Activated B cell treated with CpG ODN at 0.5 μM for 24 hours (primary cell): Measurements from ENCODE around the gene JAZF1. TPM values are rescaled to one million over a fixed set of nuclear protein-coding genes. Genes with fewer than 3 reads are reported as not detected.
A peak's percentile ranks its signal among the peaks of the same experiment; 100 is the strongest.

Experiments
- ATAC-seq: fragments of 200-7000 bp; cut with Tn5 transposase; one replicate; pipeline ENCODE4 v1.10.0; 2021; ENCODE audit warnings: low read depth, mild to moderate bottlenecking, moderate library complexity
- CTCF ChIA-PET: fragments of 350-600 bp; sonication (Branson Sonifier 250); formaldehyde crosslinking; loops from one replicate; lab custom pipeline; 2021; ENCODE audit warnings: antibody characterized with exemption; lab: Charles Lee
- POLR2A ChIA-PET: fragments of 350-600 bp; sonication (Branson Sonifier 250); formaldehyde crosslinking; loops from one replicate; lab custom pipeline; 2021; ENCODE audit warnings: antibody characterized with exemption; lab: Charles Lee
- DNase-seq: peaks from one replicate; pipeline ENCODE4 v3.0.0; 2022
- H3K27ac Mint-ChIP-seq: one replicate; pipeline ENCODE4 v1.8.0; 2020; ENCODE audit warnings: mixed read lengths
- H3K27me3 Mint-ChIP-seq: one replicate; pipeline ENCODE4 v1.8.0; 2021; ENCODE audit warnings: mixed read lengths
- H3K36me3 Mint-ChIP-seq: one replicate; pipeline ENCODE4 v1.8.0; 2021; ENCODE audit warnings: low read depth, mixed read lengths
- H3K4me1 Mint-ChIP-seq: one replicate; pipeline ENCODE4 v1.8.0; 2021; ENCODE audit warnings: mixed read lengths
- H3K4me3 Mint-ChIP-seq: one replicate; pipeline ENCODE4 v1.8.0; 2020; ENCODE audit warnings: mild to moderate bottlenecking, mixed read lengths
- H3K9me3 Mint-ChIP-seq: one replicate; pipeline ENCODE4 v1.8.0; 2020; ENCODE audit warnings: mixed read lengths
- CTCF ChIP-seq: fragments of 200-600 bp; IDR thresholded peaks from one replicate; pipeline ENCODE4 v1.8.0; 2022; ENCODE audit warnings: antibody characterized with exemption, mild to moderate bottlenecking
- intact Hi-C: fragments of 100-400 bp; cut with micrococcal nuclease; formaldehyde crosslinking; loops from one replicate; pipeline ENCODE4 v1.15.1; 2024
- total RNA-seq: library from RNA; stranded (reverse); gene quantifications from 2 replicates; pipeline ENCODE4 v1.2.3, GENCODE V29; 2022

Gene JAZF1
- total RNA-seq, 1 donor from 2014 or later = 54.8 TPM

- peaks cover 95% of the 10 kb centered on the region for H3K4me1 Mint-ChIP-seq
Measured at GRCh38 chr7:28161331-28161730, 19.3 kb downstream of the JAZF1 start.

GRCh38 chr7:28160551-28160991, 20.0 kb downstream of the JAZF1 start:
- TF ChIP-seq CTCF = no peak
- H3K27ac Mint-ChIP-seq = peak overlapping the region; percentile 62
- ATAC-seq = no peak
- no peaks in the 10 kb centered on the region for H3K27me3 Mint-ChIP-seq
- no peak for DNase-seq
- CTCF ChIA-PET = no interaction called here
- no peaks in the 10 kb centered on the region for H3K9me3 Mint-ChIP-seq
- no peak overlapping the region for H3K4me3 Mint-ChIP-seq
- peaks cover 22% of the 10 kb centered on the region for H3K36me3 Mint-ChIP-seq
- intact Hi-C loops = no loop called here
- H3K4me1 Mint-ChIP-seq = peaks cover 97% of the 10 kb centered on the region
- POLR2A ChIA-PET = interaction anchor here (0.5 to 1.1 kb wide), 2 partner anchors 20 to 58 kb away, joined by 3 read pairs; partner anchors contain the start of gene JAZF1

More at GRCh38 chr7:28161331-28161730, 19.3 kb downstream of the JAZF1 start:
- Mint-ChIP-seq H3K4me3 (no peak overlapping the region), H3K27ac (peak overlapping the region; percentile 50), H3K27me3 (no peaks in the 10 kb centered on the region), H3K36me3 (peaks cover 22% of the 10 kb centered on the region), H3K9me3 (no peaks in the 10 kb centered on the region)
- ChIA-PET POLR2A (interaction anchor here (1.1 kb wide), 1 partner anchor 20 kb away, joined by 3 read pairs; the partner anchor contains the start of gene JAZF1), CTCF (no interaction called here)
- DNase-seq (no peak), ATAC-seq (peak; percentile 11)
- intact Hi-C loops = no loop called here
- TF ChIP-seq CTCF = no peak

GRCh38 chr7:28157831-28158416, 22.7 kb downstream of the JAZF1 start:
- H3K36me3 Mint-ChIP-seq = peaks cover 22% of the 10 kb centered on the region

GRCh38 chr7:28157076-28157745, 23.4 kb downstream of the JAZF1 start:
- no peaks in the 10 kb centered on the region for H3K9me3 Mint-ChIP-seq
- H3K27ac Mint-ChIP-seq = peak overlapping the region; percentile 94
- no peak for DNase-seq
- CTCF ChIA-PET = interaction anchor here (1.0 kb wide), 1 partner anchor 60 kb away, joined by 4 read pairs; no protein-coding TSS in a partner anchor
- no peaks in the 10 kb centered on the region for H3K27me3 Mint-ChIP-seq
- no peak for TF ChIP-seq CTCF
- H3K4me1 Mint-ChIP-seq = peaks cover 96% of the 10 kb centered on the region
- POLR2A ChIA-PET = no interaction called here
- peak overlapping the region; percentile 60 for H3K4me3 Mint-ChIP-seq
- intact Hi-C loops = loop anchor here (10.0 kb wide), 1 partner anchor 1292 kb away; the partner anchor contains the start of gene SKAP2
- no peak for ATAC-seq
- H3K36me3 Mint-ChIP-seq = peaks cover 22% of the 10 kb centered on the region

More at GRCh38 chr7:28157831-28158416, 22.7 kb downstream of the JAZF1 start:
- no peaks in the 10 kb centered on the region for H3K27me3 Mint-ChIP-seq
- H3K27ac Mint-ChIP-seq = peak overlapping the region; percentile 71
- POLR2A ChIA-PET = no interaction called here
- no peak overlapping the region for H3K4me3 Mint-ChIP-seq
- ATAC-seq (no peak), DNase-seq (no peak)
- TF ChIP-seq CTCF = no peak
- no peaks in the 10 kb centered on the region for H3K9me3 Mint-ChIP-seq
- CTCF ChIA-PET = interaction anchor here (1.0 kb wide), 1 partner anchor 61 kb away, joined by 4 read pairs; no protein-coding TSS in a partner anchor
- H3K4me1 Mint-ChIP-seq = peaks cover 96% of the 10 kb centered on the region
- intact Hi-C loops = loop anchor here (10.0 kb wide), 1 partner anchor 1293 kb away; the partner anchor contains the start of gene SKAP2

GRCh38 chr7:28156401-28156800, 24.2 kb downstream of the JAZF1 start:
- H3K4me1 Mint-ChIP-seq = peaks cover 95% of the 10 kb centered on the region

More at GRCh38 chr7:28156401-28156800, 24.2 kb downstream of the JAZF1 start:
- no peak for TF ChIP-seq CTCF
- H3K9me3 Mint-ChIP-seq = no peaks in the 10 kb centered on the region
- intact Hi-C loops = loop anchor here (10.0 kb wide), 1 partner anchor 1292 kb away; the partner anchor contains the start of gene SKAP2
- ChIA-PET POLR2A (interaction anchor here (2.4 to 6.4 kb wide), 2 partner anchors 10 to 51 kb away, joined by 10 to 81 read pairs; no protein-coding TSS in a partner anchor), CTCF (no interaction called here)
- ATAC-seq (no peak), DNase-seq (no peak)
- peak overlapping the region; percentile 68 for H3K4me3 Mint-ChIP-seq
- peaks cover 22% of the 10 kb centered on the region for H3K36me3 Mint-ChIP-seq
- H3K27ac Mint-ChIP-seq = peak overlapping the region; percentile 94
- H3K27me3 Mint-ChIP-seq = no peaks in the 10 kb centered on the region
